HepG2 (cell line): ENCODE data around the gene CDC34. TPM values are rescaled to one million over a fixed set of nuclear protein-coding genes. Genes with fewer than 3 reads are reported as not detected.
A peak's percentile ranks its signal among the peaks of the same experiment; 100 is the strongest.

Source experiments
- ATAC-seq: fragments of 200-7000 bp; cut with Tn5 transposase; 3 replicates; pipeline ENCODE4 v1.9.1; 2020; ENCODE audit warnings: mild to moderate bottlenecking, moderate library complexity
- BruUV-seq: library from RNA; stranded (reverse); fragments of 400-500 nt; replicated peaks from 2 replicates; lab custom pipeline; 2021; lab: Mats Ljungman, UMichigan
- CTCF ChIA-PET: fragments of 300-600 bp; formaldehyde crosslinking; extraction: SDS; loops from one replicate; lab custom pipeline; 2021; ENCODE audit warnings: low total read pairs, inconsistent platforms, low intra/inter-chr PET ratio; lab: Yijun Ruan, JAX
- POLR2A ChIA-PET: fragments of 350-600 bp; sonication (Branson Sonifier 250); formaldehyde crosslinking; loops from one replicate; lab custom pipeline; 2020; ENCODE audit warnings: antibody characterized with exemption, inconsistent platforms; lab: Yijun Ruan, JAX
- DNase-seq: peaks from one replicate; pipeline ENCODE4 v3.0.0-alpha.2; 2015; ENCODE audit warnings: low spot score
- FAIRE-seq: peaks from 3 replicates; lab custom pipeline; 2011; peaks lifted over from hg19 to GRCh38; lab: Jason Lieb, UNC
- H2AFZ ChIP-seq: one replicate; pipeline ENCODE4 v1.6.1; 2011; ENCODE audit warnings: low read length, inconsistent platforms
- H3K27ac ChIP-seq: fragments of 300-600 bp; 3 replicates; pipeline ENCODE4 v1.8.0; 2011; ENCODE audit warnings: mixed run types, mild to moderate bottlenecking, mixed read lengths, low read length, inconsistent platforms; ENCODE audit not compliant: insufficient read depth; ENCODE audit errors: extremely low read length
- H3K27me3 ChIP-seq, 2 experiments: fragments of 200-600 bp in 1 of 2; 2 replicates in 1 of 2; 3 replicates in 1 of 2; pipeline versions ENCODE4 v1.6.0 to v1.8.0; 2011; ENCODE audit warnings: low read length in 2 of 2, mild to moderate bottlenecking in 2 of 2, moderate library complexity in 2 of 2, inconsistent platforms in 1 of 2; ENCODE audit not compliant: insufficient read depth in 2 of 2, control insufficient read depth in 1 of 2
- H3K36me3 ChIP-seq, 2 experiments: fragments of 200-600 bp in 1 of 2; replicated peaks in 1 of 2; 2 replicates in 1 of 2; 3 replicates in 1 of 2; pipeline versions ENCODE4 v1.5.1 to v1.8.0; 2011; ENCODE audit warnings: low read length in 2 of 2, inconsistent platforms in 1 of 2; ENCODE audit not compliant: insufficient read depth in 2 of 2, control insufficient read depth in 1 of 2
- H3K4me1 ChIP-seq: 2 replicates; pipeline ENCODE4 v1.5.1; 2012; ENCODE audit warnings: low read length, inconsistent platforms; ENCODE audit not compliant: insufficient read depth
- H3K4me2 ChIP-seq: 2 replicates; pipeline ENCODE4 v1.6.0; 2011; ENCODE audit warnings: low read depth, low read length, inconsistent platforms
- H3K4me3 ChIP-seq, 3 experiments: fragments of 200-600 bp in 1 of 3; sonication (generic), shearing (Covaris generic) in 1 of 3; replicated peaks in 1 of 3; 2 replicates each; pipeline ENCODE4 v1.5.1; 2011 to 2016; ENCODE audit warnings: low read length in 3 of 3, inconsistent platforms in 2 of 3, low read depth in 2 of 3, mild to moderate bottlenecking in 2 of 3, control low read depth in 1 of 3, mixed read lengths in 1 of 3; ENCODE audit not compliant: insufficient read depth in 1 of 3
- H3K79me2 ChIP-seq: one replicate; pipeline ENCODE4 v1.6.1; 2011; ENCODE audit warnings: low read length, inconsistent platforms; ENCODE audit not compliant: insufficient read depth
- H3K9ac ChIP-seq: 2 replicates; pipeline ENCODE4 v1.6.0; 2011; ENCODE audit warnings: mild to moderate bottlenecking, low read depth, low read length, inconsistent platforms; ENCODE audit not compliant: insufficient read depth
- H3K9me3 ChIP-seq: 2 replicates; pipeline ENCODE4 v1.5.1; 2012; ENCODE audit warnings: mild to moderate bottlenecking, low read length
- H4K20me1 ChIP-seq: 2 replicates; pipeline ENCODE4 v1.6.0; 2011; ENCODE audit warnings: inconsistent platforms, mild to moderate bottlenecking, low read length, moderate library complexity; ENCODE audit not compliant: insufficient read depth
- AGO2 ChIP-seq: fragments of 200-400 bp; formaldehyde crosslinking; optimal IDR thresholded peaks from 2 replicates; pipeline ENCODE3; 2017; ENCODE audit warnings: mild to moderate bottlenecking, low read depth, low read length, moderate library complexity
- ARID3A ChIP-seq: IDR thresholded peaks from 2 replicates; pipeline ENCODE4 v1.6.1; 2012; ENCODE audit warnings: low read depth, low read length, improper control_type of control experiment
- GFI1 ChIP-seq: sonication (generic); formaldehyde crosslinking; IDR thresholded peaks from 2 replicates; pipeline ENCODE4 v1.5.0; 2020; ENCODE audit warnings: missing genetic modification reagents, mild to moderate bottlenecking, borderline replicate concordance
- U2AF2 ChIP-seq: fragments of 200-400 bp; formaldehyde crosslinking; IDR thresholded peaks from 2 replicates; pipeline ENCODE4 v1.6.1; 2017; ENCODE audit warnings: low read depth, mild to moderate bottlenecking, low read length
- ZNF687 ChIP-seq: sonication (generic); formaldehyde crosslinking; IDR thresholded peaks from 2 replicates; pipeline ENCODE4 v1.5.1; 2020; ENCODE audit warnings: mild to moderate bottlenecking, missing genetic modification reagents, moderate library complexity
- ZNF773 ChIP-seq: sonication (generic); formaldehyde crosslinking; IDR thresholded peaks from 2 replicates; pipeline ENCODE4 v1.4.0; 2020; ENCODE audit warnings: missing genetic modification reagents, borderline replicate concordance
- ZSCAN25 ChIP-seq: sonication (generic); formaldehyde crosslinking; IDR thresholded peaks from 2 replicates; pipeline ENCODE4 v1.8.0; 2022; ENCODE audit warnings: mild to moderate bottlenecking, missing genetic modification reagents
- WGBS: methylation state at CpG from one replicate; pipeline ENCODE4 v1.1.6; 2017; ENCODE audit warnings: low lambda C conversion rate; 5-methylcytosine and 5-hydroxymethylcytosine counted together
- in situ Hi-C: cut with HindIII; loops from 2 replicates; pipeline ENCODE4 v1.10.0; 2017; ENCODE audit warnings: low pct_unique_long_range_greater_than_20kb; ENCODE audit not compliant: extremely low pct_ligation_motif_present
- intact Hi-C: fragments of 100-400 bp; cut with micrococcal nuclease; formaldehyde crosslinking; loops from one replicate; pipeline ENCODE4 v1.10.0; 2022; ENCODE audit not compliant: unreplicated experiment
- polyA plus RNA-seq, 8 experiments: library from polyadenylated mRNA; depleted of rRNA in 3 of 8; stranded (reverse) in 7 of 8; unstranded in 1 of 8; fragments of >200 nt; fragmentation: Illumina TruSeq in 4 of 8; extraction: Trizol in 4 of 8; gene quantifications; 2 replicates each; pipeline versions ENCODE4 v1.2.1 to v1.2.3, GENCODE V29; 2011 to 2016; ENCODE audit warnings: low read depth in 4 of 8, missing spikeins in 1 of 8, mixed read lengths in 1 of 8; ENCODE audit not compliant: insufficient read depth in 1 of 8
- total RNA-seq, 5 experiments: library from RNA; depleted of rRNA; stranded (reverse); fragments of >200 nt; fragmentation: Illumina TruSeq; extraction: Trizol; gene quantifications; 2 replicates each; pipeline ENCODE4 v1.2.3, GENCODE V29; 2016; ENCODE audit warnings: low read depth in 1 of 5

CDC34 gene
- total and polyA plus RNA-seq, 2 of the 13 experiments (the other 11 are each of a cell fraction or from before 2014, with no cell fraction given) = 138 to 150 TPM

GRCh38 chr19:482186-483041 is 49.1 kb upstream of the CDC34 start (continued):
- TF ChIP-seq ZNF687 (CRISPR knock-in tag) = peak; percentile 54

GRCh38 chr19:483332-484072 is 48.1 kb upstream of the CDC34 start:
- WGBS = 61% methylated on average over 6 of the region's 21 CpGs
- POLR2A ChIA-PET = no interaction called here

More at GRCh38 chr19:483332-484072, 48.1 kb upstream of the CDC34 start:
- H3K79me2 ChIP-seq = no peaks in the 10 kb centered on the region
- CTCF ChIA-PET = no interaction called here
- H3K9me3 ChIP-seq = peaks cover 4% of the 10 kb centered on the region; the same call in 1 of the 2 replicates
- no peak overlapping the region for H3K4me2 ChIP-seq
- no peaks in the 10 kb centered on the region for H3K36me3 ChIP-seq
- intact Hi-C loops (no loop called here), in situ Hi-C loops (loop anchor here (5.0 kb wide), 1 partner anchor 101 kb away; no protein-coding TSS in a partner anchor)
- H3K27ac ChIP-seq = no peak overlapping the region
- no peak for ATAC-seq
- no peak overlapping the region for H3K9ac ChIP-seq
- no peak for FAIRE-seq
- DNase-seq = no peak
- peaks cover 2 to 4% of the 10 kb centered on the region in 2 experiments; a peak in 3 of 5 replicates for H3K27me3 ChIP-seq
- H3K4me1 ChIP-seq = peaks cover 45% of the 10 kb centered on the region
- H3K4me3 ChIP-seq = no peak overlapping the region
- H2AFZ ChIP-seq = no peak overlapping the region
- H4K20me1 ChIP-seq = no peaks in the 10 kb centered on the region; the same call in 1 of the 2 replicates
- TF ChIP-seq AGO2 (peak; percentile 48), ZNF773 (CRISPR knock-in tag) (no peak), GFI1 (CRISPR knock-in tag) (no peak), ZSCAN25 (CRISPR knock-in tag) (no peak), ARID3A (no peak), U2AF2 (no peak)
- TF ChIP-seq, all 625 proteins: peak for 1
- no TSS peak for BruUV-seq
